ENCODE results near the gene PPP6R1. TPM values are rescaled to one million over a fixed set of nuclear protein-coding genes. Genes with fewer than 3 reads are reported as not detected.

The PPP6R1 gene
- total RNA-seq (2022; extraction: Qiagen RNA extraction): 84.6 to 114 TPM (median 113 TPM) in 5 replicates

GRCh38 chr19:55258828-55259539, at the start of gene PPP6R1:
Gene PPP6R1 (minus strand): TSS chr19:55259017. CDS start chr19:55247103, 11,914 bp downstream.

GRCh38 chr19:55283548-55284377, 24.9 kb upstream of the PPP6R1 start, which contains the start of gene BRSK1:
Gene BRSK1 (plus strand): TSS chr19:55283997. CDS start chr19:55284443, 446 bp downstream.

GRCh38 chr19:55279770-55280643, 21.2 kb upstream of the PPP6R1 start, which contains the start of gene HSPBP1:
Gene HSPBP1 (minus strand): TSS chr19:55280110. CDS start chr19:55279608, 502 bp downstream.

GRCh38 chr19:55228403-55229031, 30.3 kb downstream of the PPP6R1 start, which contains the start of gene TMEM86B:
Gene TMEM86B (minus strand): TSS chr19:55228763. CDS start chr19:55228741, 22 bp downstream.

GRCh38 chr19:55208880-55209692, 49.7 kb downstream of the PPP6R1 start, which contains the start of gene PTPRH:
Gene PTPRH (minus strand): TSS chr19:55209501. CDS start chr19:55209433, 68 bp downstream.

Other genes starting within 250 kb of the PPP6R1 start
- gene GP6, start 220.8 kb downstream of the PPP6R1 start, total RNA-seq (2022; extraction: Qiagen RNA extraction): 0.04 to 0.23 TPM (median 0.07 TPM) in 5 replicates
- gene RDH13, start 195.9 kb downstream of the PPP6R1 start, total RNA-seq (2022; extraction: Qiagen RNA extraction): 16.3 to 22.1 TPM (median 20.4 TPM) in 5 replicates
- 3.2 to 6.5 TPM (median 5.6 TPM) in 5 replicates for gene EPS8L1, start 183.1 kb downstream of the PPP6R1 start, total RNA-seq (2022; extraction: Qiagen RNA extraction)
- gene PPP1R12C, start 141.4 kb downstream of the PPP6R1 start, total RNA-seq (2022; extraction: Qiagen RNA extraction): 55.2 to 86.5 TPM (median 80.7 TPM) in 5 replicates
- 108 to 151 TPM (median 139 TPM) in 5 replicates for gene TNNT1, start 109.8 kb downstream of the PPP6R1 start, total RNA-seq (2022; extraction: Qiagen RNA extraction)
- 5.9 to 8.2 TPM (median 7.5 TPM) in 5 replicates for gene TNNI3, start 101.3 kb downstream of the PPP6R1 start, total RNA-seq (2022; extraction: Qiagen RNA extraction)
- gene DNAAF3, start 92.4 kb downstream of the PPP6R1 start, total RNA-seq (2022; extraction: Qiagen RNA extraction): 4.6 to 5.9 TPM (median 5.4 TPM) in 5 replicates
- gene SYT5, start 78.7 kb downstream of the PPP6R1 start, total RNA-seq (2022; extraction: Qiagen RNA extraction): 1.9 to 5.0 TPM (median 3.5 TPM) in 5 replicates
- gene PTPRH, start 49.5 kb downstream of the PPP6R1 start, total RNA-seq (2022; extraction: Qiagen RNA extraction): 2.8 to 4.5 TPM (median 3.7 TPM) in 5 replicates
- 1.8 to 4.7 TPM (median 4.1 TPM) in 5 replicates for gene TMEM86B, start 30.3 kb downstream of the PPP6R1 start, total RNA-seq (2022; extraction: Qiagen RNA extraction)
- gene HSPBP1, start 21.1 kb upstream of the PPP6R1 start, total RNA-seq (2022; extraction: Qiagen RNA extraction): 121 to 154 TPM (median 139 TPM) in 5 replicates
- 2.8 to 3.4 TPM (median 3.3 TPM) in 5 replicates for gene BRSK1, start 25.0 kb upstream of the PPP6R1 start, total RNA-seq (2022; extraction: Qiagen RNA extraction)
- not detected in 5 replicates for gene TMEM150B, start 66.3 kb upstream of the PPP6R1 start, total RNA-seq (2022; extraction: Qiagen RNA extraction)
- 5.2 to 6.3 TPM (median 6.0 TPM) in 5 replicates for gene KMT5C, start 80.9 kb upstream of the PPP6R1 start, total RNA-seq (2022; extraction: Qiagen RNA extraction)
- gene COX6B2, start 95.7 kb upstream of the PPP6R1 start, total RNA-seq (2022; extraction: Qiagen RNA extraction): 0.61 to 1.1 TPM (median 0.83 TPM) in 5 replicates
- gene GARIN5B, start 104.2 kb upstream of the PPP6R1 start, total RNA-seq (2022; extraction: Qiagen RNA extraction): 0.03 to 0.14 TPM (median 0.12 TPM) in 5 replicates
- gene IL11, start 111.4 kb upstream of the PPP6R1 start, total RNA-seq (2022; extraction: Qiagen RNA extraction): 9.6 to 11.2 TPM (median 10.5 TPM) in 5 replicates
- gene TMEM190, start 117.8 kb upstream of the PPP6R1 start, total RNA-seq (2022; extraction: Qiagen RNA extraction): 0.93 to 2.2 TPM (median 1.3 TPM) in 5 replicates
- gene TMEM238, start 125.3 kb upstream of the PPP6R1 start, total RNA-seq (2022; extraction: Qiagen RNA extraction): 2.0 to 9.6 TPM (median 7.8 TPM) in 5 replicates
- 2,614 to 2,914 TPM (median 2,802 TPM) in 5 replicates for gene RPL28, start 126.9 kb upstream of the PPP6R1 start, total RNA-seq (2022; extraction: Qiagen RNA extraction)
- gene UBE2S, start 148.8 kb upstream of the PPP6R1 start, total RNA-seq (2022; extraction: Qiagen RNA extraction): 270 to 454 TPM (median 404 TPM) in 5 replicates
- 0.01 TPM in 1 of 5 replicates, not detected in the others for gene SHISA7, start 184.3 kb upstream of the PPP6R1 start, total RNA-seq (2022; extraction: Qiagen RNA extraction)
- gene ISOC2, start 202.6 kb upstream of the PPP6R1 start, total RNA-seq (2022; extraction: Qiagen RNA extraction): 55.5 to 66.5 TPM (median 58.3 TPM) in 5 replicates
- gene C19orf85, start 205.7 kb upstream of the PPP6R1 start, total RNA-seq (2022; extraction: Qiagen RNA extraction): not detected in 5 replicates
- 5.1 to 10.1 TPM (median 7.8 TPM) in 5 replicates for gene ZNF628, start 217.6 kb upstream of the PPP6R1 start, total RNA-seq (2022; extraction: Qiagen RNA extraction)
- gene NAT14, start 226.2 kb upstream of the PPP6R1 start, total RNA-seq (2022; extraction: Qiagen RNA extraction): 36.7 to 57.2 TPM (median 56.0 TPM) in 5 replicates
- gene SSC5D, start 229.4 kb upstream of the PPP6R1 start, total RNA-seq (2022; extraction: Qiagen RNA extraction): 0.40 to 0.99 TPM (median 0.66 TPM) in 5 replicates